ENCODE measurements around the gene TTC7B.

The TTC7B gene

DNA sequence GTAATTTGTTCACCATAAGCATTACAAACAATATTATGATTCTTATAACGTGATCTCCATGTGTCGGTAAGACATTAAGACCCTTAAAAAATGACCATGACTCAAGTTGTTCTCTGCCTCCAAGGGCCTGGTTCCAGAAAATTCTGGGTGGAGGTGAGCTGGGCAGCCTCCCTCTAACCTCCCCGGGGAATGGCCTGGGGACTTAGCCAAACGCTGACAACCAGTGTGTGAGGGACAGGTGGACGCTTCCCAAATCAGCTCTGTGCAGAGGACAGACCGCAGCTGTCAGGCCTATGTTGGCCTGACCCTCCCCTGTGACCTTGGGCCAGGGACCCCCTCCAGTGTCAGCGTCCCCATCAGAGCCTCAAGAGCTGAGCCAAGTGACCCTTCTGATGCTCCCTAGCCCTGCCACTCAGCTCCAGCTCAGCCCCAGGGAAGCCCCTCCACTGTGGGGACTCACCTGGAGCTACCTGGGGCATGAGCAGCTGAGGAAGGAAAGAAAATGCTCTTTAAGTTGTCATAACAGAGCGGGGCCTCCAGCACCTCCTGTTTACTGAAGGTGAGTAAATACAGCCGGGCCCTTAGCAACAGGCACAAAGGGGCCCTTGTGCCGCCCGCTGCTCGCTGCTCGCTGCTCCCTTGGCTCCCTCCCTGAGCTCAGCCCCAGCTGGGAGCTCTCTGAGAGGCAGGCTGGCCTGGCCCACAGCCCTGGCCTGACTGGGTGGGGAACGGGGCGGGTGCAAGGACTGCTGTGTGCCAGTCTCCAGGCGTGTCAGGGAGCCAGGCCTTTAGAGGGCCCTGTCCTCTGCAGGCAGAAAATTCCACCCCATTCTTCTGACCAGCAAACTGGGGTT lies 302.8 kb downstream of the TTC7B start:
- H3K4me3 ChIP-seq (IDR thresholded peaks at IDR 0.05; ENCODE audit: insufficient read depth, low read depth, low read length): no peak overlapping the region
- H3K27ac ChIP-seq: no peak overlapping the region
- no peaks in the 10 kb centered on the region for H3K36me3 ChIP-seq (ENCODE audit: insufficient read depth)
- no peak overlapping the region for H3K4me2 ChIP-seq
- H3K27me3 ChIP-seq (ENCODE audit: insufficient read depth, low read depth): no peaks in the 10 kb centered on the region
- no peak overlapping the region for H2AFZ ChIP-seq (ENCODE audit: low read depth)
- H3K79me2 ChIP-seq (ENCODE audit: insufficient read depth, low read depth): no peaks in the 10 kb centered on the region
- TF ChIP-seq, protein P1, sequence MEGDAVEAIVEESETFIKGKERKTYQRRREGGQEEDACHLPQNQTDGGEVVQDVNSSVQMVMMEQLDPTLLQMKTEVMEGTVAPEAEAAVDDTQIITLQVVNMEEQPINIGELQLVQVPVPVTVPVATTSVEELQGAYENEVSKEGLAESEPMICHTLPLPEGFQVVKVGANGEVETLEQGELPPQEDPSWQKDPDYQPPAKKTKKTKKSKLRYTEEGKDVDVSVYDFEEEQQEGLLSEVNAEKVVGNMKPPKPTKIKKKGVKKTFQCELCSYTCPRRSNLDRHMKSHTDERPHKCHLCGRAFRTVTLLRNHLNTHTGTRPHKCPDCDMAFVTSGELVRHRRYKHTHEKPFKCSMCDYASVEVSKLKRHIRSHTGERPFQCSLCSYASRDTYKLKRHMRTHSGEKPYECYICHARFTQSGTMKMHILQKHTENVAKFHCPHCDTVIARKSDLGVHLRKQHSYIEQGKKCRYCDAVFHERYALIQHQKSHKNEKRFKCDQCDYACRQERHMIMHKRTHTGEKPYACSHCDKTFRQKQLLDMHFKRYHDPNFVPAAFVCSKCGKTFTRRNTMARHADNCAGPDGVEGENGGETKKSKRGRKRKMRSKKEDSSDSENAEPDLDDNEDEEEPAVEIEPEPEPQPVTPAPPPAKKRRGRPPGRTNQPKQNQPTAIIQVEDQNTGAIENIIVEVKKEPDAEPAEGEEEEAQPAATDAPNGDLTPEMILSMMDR (conservative IDR thresholded peaks at IDR 0.05; ENCODE audit: low read depth, low read length): no peak
- no peaks in the 10 kb centered on the region for H3K4me1 ChIP-seq (ENCODE audit: low read depth, poor library complexity, severe bottlenecking)
- no peaks in the 10 kb centered on the region for H4K20me1 ChIP-seq (ENCODE audit: insufficient read depth)
- H3K9ac ChIP-seq: no peak overlapping the region

DNA sequence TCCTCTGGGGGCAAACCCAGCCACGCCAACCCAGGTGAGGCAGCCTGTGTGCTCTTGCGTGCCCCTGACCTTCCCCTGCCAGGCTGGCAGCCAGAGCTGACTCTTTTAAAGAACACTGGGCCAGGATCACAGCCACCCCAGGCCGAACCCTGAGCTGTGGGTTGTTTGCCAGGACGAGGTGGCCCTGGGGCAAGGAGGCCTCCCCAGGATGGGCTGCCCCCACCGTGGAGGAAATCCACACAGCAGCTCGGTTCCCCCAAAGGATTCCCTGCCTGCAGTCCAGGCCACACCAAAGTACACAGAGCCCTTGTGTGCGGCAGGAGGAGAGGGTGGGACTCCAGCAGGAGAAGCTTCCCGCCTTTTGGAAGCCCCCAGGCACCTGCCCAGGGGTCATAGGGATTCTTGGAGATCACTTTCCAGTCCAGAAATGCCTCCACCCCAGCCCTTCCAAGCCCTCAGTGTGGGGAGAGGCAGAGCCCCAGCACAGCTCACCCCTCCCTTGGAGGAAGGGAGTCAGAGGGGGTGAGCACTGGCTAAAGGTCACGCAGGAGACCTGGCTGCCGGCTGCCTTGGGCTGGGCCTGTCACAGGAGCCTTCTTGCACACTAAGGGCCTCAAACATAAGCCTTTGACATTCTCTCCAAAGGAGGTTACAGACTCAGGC lies 303.8 kb downstream of the TTC7B start:
- H3K36me3 ChIP-seq (ENCODE audit: insufficient read depth): no peaks in the 10 kb centered on the region
- no peak overlapping the region for H3K9ac ChIP-seq
- no peaks in the 10 kb centered on the region for H3K4me1 ChIP-seq (ENCODE audit: low read depth, poor library complexity, severe bottlenecking)
- no peak overlapping the region for H2AFZ ChIP-seq (ENCODE audit: low read depth)
- H3K27ac ChIP-seq: no peak overlapping the region
- H4K20me1 ChIP-seq (ENCODE audit: insufficient read depth): no peaks in the 10 kb centered on the region
- H3K27me3 ChIP-seq (ENCODE audit: insufficient read depth, low read depth): no peaks in the 10 kb centered on the region
- TF ChIP-seq, protein P1 (conservative IDR thresholded peaks at IDR 0.05; ENCODE audit: low read depth, low read length): no peak
- H3K4me3 ChIP-seq (IDR thresholded peaks at IDR 0.05; ENCODE audit: insufficient read depth, low read depth, low read length): no peak overlapping the region
- H3K79me2 ChIP-seq (ENCODE audit: insufficient read depth, low read depth): no peaks in the 10 kb centered on the region
- H3K4me2 ChIP-seq: no peak overlapping the region

DNA sequence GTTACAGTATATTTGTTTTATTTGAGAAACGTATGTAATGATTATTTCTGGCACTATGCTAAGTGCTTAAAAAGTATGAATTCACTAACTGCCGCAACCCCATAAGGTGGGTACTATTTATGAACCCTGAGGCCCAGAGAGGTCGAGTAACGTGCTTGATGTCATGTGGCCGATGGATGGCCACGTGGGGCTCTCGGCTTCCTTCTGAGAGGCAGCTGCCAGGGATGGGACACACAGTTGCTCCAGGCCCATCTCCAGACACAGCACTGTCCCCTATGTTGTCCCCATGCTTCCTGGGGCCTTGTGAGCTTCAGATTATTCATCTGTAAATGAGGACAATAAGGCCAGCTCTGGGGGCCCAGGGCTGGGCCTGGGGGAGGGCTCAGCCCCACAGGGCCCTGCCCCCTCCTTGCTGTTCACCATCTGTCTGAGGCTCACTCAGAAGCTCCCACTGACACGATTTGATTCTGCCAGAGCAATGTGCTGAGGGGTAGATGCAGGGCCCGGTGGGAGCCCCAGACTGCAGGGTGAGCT lies 304.4 kb downstream of the TTC7B start:
- Histone ChIP-seq H3K27ac (no peak overlapping the region), H3K4me3 (IDR thresholded peaks at IDR 0.05; ENCODE audit: insufficient read depth, low read depth, low read length) (no peak overlapping the region), H3K79me2 (ENCODE audit: insufficient read depth, low read depth) (no peaks in the 10 kb centered on the region), H4K20me1 (ENCODE audit: insufficient read depth) (no peaks in the 10 kb centered on the region), H2AFZ (ENCODE audit: low read depth) (no peak overlapping the region), H3K36me3 (ENCODE audit: insufficient read depth) (no peaks in the 10 kb centered on the region), H3K9ac (no peak overlapping the region), H3K27me3 (ENCODE audit: insufficient read depth, low read depth) (no peaks in the 10 kb centered on the region), H3K4me1 (ENCODE audit: low read depth, poor library complexity, severe bottlenecking) (no peaks in the 10 kb centered on the region), H3K4me2 (no peak overlapping the region)
- TF ChIP-seq, protein P1 (conservative IDR thresholded peaks at IDR 0.05; ENCODE audit: low read depth, low read length): no peak

DNA sequence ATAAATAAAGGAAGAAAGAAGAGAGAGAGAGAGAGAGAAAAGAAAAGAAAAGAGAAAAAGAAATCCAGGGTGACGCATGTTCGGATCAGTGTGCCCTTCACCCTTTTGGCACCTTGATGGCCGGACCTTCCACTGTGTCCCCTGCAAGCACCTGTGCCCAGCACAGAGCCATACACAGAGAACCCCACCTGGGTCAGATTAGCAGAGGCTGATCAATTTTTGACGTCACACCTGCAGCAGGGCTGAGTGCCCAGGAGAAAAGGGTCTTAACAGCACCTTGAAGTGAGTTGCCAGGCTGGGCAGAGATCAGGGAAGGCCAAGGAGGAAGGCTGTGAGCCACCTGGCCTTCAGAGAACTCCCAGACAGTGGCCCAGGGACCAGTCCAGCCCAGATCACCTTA lies 305.0 kb downstream of the TTC7B start:
- no peaks in the 10 kb centered on the region for H3K79me2 ChIP-seq (ENCODE audit: insufficient read depth, low read depth)
- no peak overlapping the region for H3K27ac ChIP-seq
- no peak overlapping the region for H3K9ac ChIP-seq
- no peak overlapping the region for H2AFZ ChIP-seq (ENCODE audit: low read depth)
- no peaks in the 10 kb centered on the region for H3K27me3 ChIP-seq (ENCODE audit: insufficient read depth, low read depth)
- no peak overlapping the region for H3K4me3 ChIP-seq (IDR thresholded peaks at IDR 0.05; ENCODE audit: insufficient read depth, low read depth, low read length)
- TF ChIP-seq, protein P1 (conservative IDR thresholded peaks at IDR 0.05; ENCODE audit: low read depth, low read length): no peak
- no peaks in the 10 kb centered on the region for H4K20me1 ChIP-seq (ENCODE audit: insufficient read depth)
- H3K4me1 ChIP-seq (ENCODE audit: low read depth, poor library complexity, severe bottlenecking): no peaks in the 10 kb centered on the region
- H3K4me2 ChIP-seq: no peak overlapping the region
- no peaks in the 10 kb centered on the region for H3K36me3 ChIP-seq (ENCODE audit: insufficient read depth)

Measured in KMS-11 (cell line).